Esophagus squamous epithelium (tissue), 4 donors: ENCODE data around the gene PTPRN2.

Source experiments
- POLR2A ChIP-seq, 4 donors: fragments of 450-650 bp; IDR thresholded peaks; one replicate each; pipeline ENCODE4 v1.6.1; 2017; ENCODE audit warnings: antibody characterized with exemption in 4 of 4, mild to moderate bottlenecking in 4 of 4, moderate library complexity in 3 of 4
- TF ChIP-seq, protein P1 (sequence below), 6 experiments: fragments of 450-650 bp in 4 of 6; fragments of 200-600 bp in 2 of 6; sonication (generic) in 2 of 6; IDR thresholded peaks; one replicate each; pipeline ENCODE4 v1.5.1; 2016 to 2019; ENCODE audit warnings: antibody characterized with exemption in 6 of 6, mild to moderate bottlenecking in 4 of 6, moderate library complexity in 4 of 6

- TF ChIP-seq POLR2A (IDR thresholded peaks at IDR 0.05): no peak
- TF ChIP-seq, protein P1, sequence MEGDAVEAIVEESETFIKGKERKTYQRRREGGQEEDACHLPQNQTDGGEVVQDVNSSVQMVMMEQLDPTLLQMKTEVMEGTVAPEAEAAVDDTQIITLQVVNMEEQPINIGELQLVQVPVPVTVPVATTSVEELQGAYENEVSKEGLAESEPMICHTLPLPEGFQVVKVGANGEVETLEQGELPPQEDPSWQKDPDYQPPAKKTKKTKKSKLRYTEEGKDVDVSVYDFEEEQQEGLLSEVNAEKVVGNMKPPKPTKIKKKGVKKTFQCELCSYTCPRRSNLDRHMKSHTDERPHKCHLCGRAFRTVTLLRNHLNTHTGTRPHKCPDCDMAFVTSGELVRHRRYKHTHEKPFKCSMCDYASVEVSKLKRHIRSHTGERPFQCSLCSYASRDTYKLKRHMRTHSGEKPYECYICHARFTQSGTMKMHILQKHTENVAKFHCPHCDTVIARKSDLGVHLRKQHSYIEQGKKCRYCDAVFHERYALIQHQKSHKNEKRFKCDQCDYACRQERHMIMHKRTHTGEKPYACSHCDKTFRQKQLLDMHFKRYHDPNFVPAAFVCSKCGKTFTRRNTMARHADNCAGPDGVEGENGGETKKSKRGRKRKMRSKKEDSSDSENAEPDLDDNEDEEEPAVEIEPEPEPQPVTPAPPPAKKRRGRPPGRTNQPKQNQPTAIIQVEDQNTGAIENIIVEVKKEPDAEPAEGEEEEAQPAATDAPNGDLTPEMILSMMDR (IDR thresholded peaks at IDR 0.05): no peak
These were observed 924.5 kb downstream of the PTPRN2 start for GRCh38 chr7:157662981-157663716.
